SU-DHL-6 (cell line): Measurements from ENCODE around the gene DYNC2H1.

Experiments used
- H2AFZ ChIP-seq: fragments of 200-600 bp; sonication (generic); 2 replicates; pipeline ENCODE4 v1.6.1; 2014; ENCODE audit warnings: low read depth, mild to moderate bottlenecking, moderate library complexity, mixed read lengths, antibody characterized with exemption, low read length; ENCODE audit not compliant: severe bottlenecking
- H3F3A ChIP-seq: fragments of 200-600 bp; shearing (Covaris generic); 2 replicates; pipeline ENCODE4 v1.6.0; 2016; ENCODE audit warnings: antibody characterized with exemption, mild to moderate bottlenecking; ENCODE audit not compliant: insufficient read depth
- H3K27ac ChIP-seq: fragments of 200-600 bp; sonication (generic); 2 replicates; pipeline ENCODE4 v1.5.1; 2016; ENCODE audit warnings: low read depth, mild to moderate bottlenecking, low read length, moderate library complexity, mixed read lengths
- H3K27me3 ChIP-seq: fragments of 200-600 bp; sonication (generic), shearing (Covaris generic); 2 replicates; pipeline ENCODE4 v1.6.0; 2014; ENCODE audit warnings: mild to moderate bottlenecking, low read length
- H3K36me3 ChIP-seq: fragments of 200-600 bp; sonication (generic); 2 replicates; pipeline ENCODE4 v1.6.1; 2014; ENCODE audit warnings: mild to moderate bottlenecking, low read length, mixed read lengths
- H3K4me2 ChIP-seq: fragments of 300-600, 200-600 bp; shearing (Covaris generic), sonication (generic); 2 replicates; pipeline ENCODE4 v1.6.0; 2014; ENCODE audit warnings: low read length, low read depth, mild to moderate bottlenecking; ENCODE audit not compliant: poor library complexity, severe bottlenecking
- H3K4me3 ChIP-seq: fragments of 200-600 bp; sonication (generic); 2 replicates; pipeline ENCODE4 v1.5.1; 2014; ENCODE audit warnings: antibody characterized with exemption, low read length, mild to moderate bottlenecking, mixed read lengths; ENCODE audit not compliant: insufficient read depth, poor library complexity, severe bottlenecking
- H3K79me2 ChIP-seq: fragments of 200-600 bp; sonication (generic); 2 replicates; pipeline ENCODE4 v1.6.1; 2014; ENCODE audit warnings: mild to moderate bottlenecking, low read length, moderate library complexity; ENCODE audit not compliant: insufficient read depth
- H3K9ac ChIP-seq: fragments of 200-600 bp; sonication (generic); 2 replicates; pipeline ENCODE4 v1.7.0; 2014; ENCODE audit warnings: mild to moderate bottlenecking, low read length
- H3K9me2 ChIP-seq: fragments of 200-600 bp; sonication (generic); replicated peaks from 2 replicates; pipeline ENCODE4 v1.6.1; 2014; ENCODE audit warnings: low read length; ENCODE audit not compliant: insufficient read depth
- H3K9me3 ChIP-seq: fragments of 200-600 bp; sonication (generic); 2 replicates; pipeline ENCODE4 v1.6.1; 2014; ENCODE audit warnings: low read length, mixed read lengths; ENCODE audit not compliant: insufficient read depth
- H4K20me1 ChIP-seq: fragments of 200-600 bp; sonication (generic); 2 replicates; pipeline ENCODE4 v1.6.1; 2014; ENCODE audit warnings: low read depth, mild to moderate bottlenecking, antibody characterized with exemption, low read length, moderate library complexity, mixed read lengths
- CTCF ChIP-seq: fragments of 200-600 bp; sonication (generic); IDR thresholded peaks from one replicate; pipeline ENCODE4 v1.5.1; 2017; ENCODE audit warnings: antibody characterized with exemption, mild to moderate bottlenecking, low read length, moderate library complexity; ENCODE audit not compliant: insufficient read depth, poor library complexity, severe bottlenecking
- EZH2phosphoT487 ChIP-seq: fragments of 200-600 bp; sonication (generic), shearing (Covaris generic); conservative IDR thresholded peaks from 2 replicates; pipeline ENCODE4 v1.6.1; 2018; ENCODE audit warnings: mild to moderate bottlenecking, antibody characterized with exemption, low read length, moderate library complexity, mixed read lengths

The DYNC2H1 gene

GRCh38 chr11:103228807-103229206, 119.6 kb downstream of the DYNC2H1 start:
- TF ChIP-seq CTCF (no peak), EZH2phosphoT487 (no peak)
- H3K9me3 ChIP-seq, result no peaks in the 10 kb centered on the region

GRCh38 chr11:103234974-103235373, 125.7 kb downstream of the DYNC2H1 start:
- Histone ChIP-seq H4K20me1 (no peaks in the 10 kb centered on the region), H3K27me3 (no peaks in the 10 kb centered on the region), H3K9me2 (no peaks in the 10 kb centered on the region), H3K9me3 (no peaks in the 10 kb centered on the region), H3K79me2 (no peaks in the 10 kb centered on the region), H2AFZ (no peak overlapping the region), H3K36me3 (no peaks in the 10 kb centered on the region), H3K4me2 (no peak overlapping the region), H3K27ac (no peak overlapping the region), H3K9ac (no peak overlapping the region), H3F3A (no peaks in the 10 kb centered on the region), H3K4me3 (no peak overlapping the region)
- TF ChIP-seq CTCF (no peak), EZH2phosphoT487 (no peak)

More at GRCh38 chr11:103228807-103229206, 119.6 kb downstream of the DYNC2H1 start:
- H3K79me2 ChIP-seq, result no peaks in the 10 kb centered on the region
- H3K27me3 ChIP-seq, result no peaks in the 10 kb centered on the region
- no peak overlapping the region for H3K4me3 ChIP-seq
- H4K20me1 ChIP-seq, result no peaks in the 10 kb centered on the region
- no peaks in the 10 kb centered on the region for H3K36me3 ChIP-seq
- no peak overlapping the region for H2AFZ ChIP-seq
- no peak overlapping the region for H3K27ac ChIP-seq
- H3F3A ChIP-seq, result no peaks in the 10 kb centered on the region
- H3K9ac ChIP-seq, result no peak overlapping the region
- no peaks in the 10 kb centered on the region for H3K9me2 ChIP-seq
- no peak overlapping the region for H3K4me2 ChIP-seq

- no peaks in the 10 kb centered on the region for H3K27me3 ChIP-seq
- no peaks in the 10 kb centered on the region for H3K79me2 ChIP-seq
- no peak overlapping the region for H3K4me3 ChIP-seq
- H3F3A ChIP-seq, result no peaks in the 10 kb centered on the region
- H3K4me2 ChIP-seq, result no peak overlapping the region
- H4K20me1 ChIP-seq, result no peaks in the 10 kb centered on the region
- no peak overlapping the region for H3K9ac ChIP-seq
- no peak overlapping the region for H3K27ac ChIP-seq
- H2AFZ ChIP-seq, result no peak overlapping the region
- no peaks in the 10 kb centered on the region for H3K9me3 ChIP-seq
- H3K9me2 ChIP-seq, result no peaks in the 10 kb centered on the region
- H3K36me3 ChIP-seq, result no peaks in the 10 kb centered on the region
- TF ChIP-seq EZH2phosphoT487 (no peak), CTCF (no peak)
Observed at GRCh38 chr11:103241574-103241973, 132.3 kb downstream of the DYNC2H1 start.
